ENCODE data around the gene LEKR1.

The LEKR1 gene

DNA sequence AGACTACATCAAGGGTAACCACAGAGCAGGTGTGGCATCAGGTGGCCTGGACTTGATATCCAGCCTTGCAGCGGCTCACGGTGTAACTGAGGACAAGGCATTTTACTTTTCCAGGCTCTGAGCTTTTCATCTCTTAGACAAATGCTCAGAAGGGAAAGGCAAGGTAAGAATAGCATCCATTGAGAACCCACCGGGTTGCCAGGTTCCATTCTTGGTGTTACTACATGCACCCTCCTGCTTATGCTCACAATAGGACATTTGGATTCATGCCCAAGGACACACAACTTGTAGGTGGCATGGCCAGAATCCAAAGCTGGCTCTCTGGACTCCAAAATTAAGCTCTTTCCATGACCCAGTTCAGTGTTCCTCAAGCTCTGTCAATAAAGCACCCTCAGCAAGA, 248.3 kb downstream of the LEKR1 start:
- no peak for DNase-seq (ENCODE audit: extremely low read depth in 1 of 2, low read depth in 1 of 2)

DNA sequence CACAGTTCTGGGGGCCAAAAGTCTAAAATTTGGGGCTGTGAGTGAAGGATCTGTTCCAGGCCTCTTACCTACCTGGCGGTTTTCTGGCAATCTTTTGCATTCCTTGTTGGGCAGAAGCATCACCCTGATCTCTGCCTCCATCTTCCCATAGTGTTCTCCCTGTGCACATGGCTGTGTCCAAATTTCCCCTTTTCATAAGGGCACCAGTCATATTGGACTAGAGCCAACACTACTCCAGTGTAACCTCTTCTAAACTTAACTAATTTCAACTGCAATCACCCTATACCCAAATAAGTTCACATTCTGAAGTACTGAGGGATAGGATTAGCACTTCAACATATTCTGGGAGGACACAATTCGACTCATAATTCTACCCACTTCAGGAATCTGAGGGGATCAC, 248.8 kb downstream of the LEKR1 start:
- no peak for DNase-seq (ENCODE audit: extremely low read depth in 1 of 2, low read depth in 1 of 2)

DNA sequence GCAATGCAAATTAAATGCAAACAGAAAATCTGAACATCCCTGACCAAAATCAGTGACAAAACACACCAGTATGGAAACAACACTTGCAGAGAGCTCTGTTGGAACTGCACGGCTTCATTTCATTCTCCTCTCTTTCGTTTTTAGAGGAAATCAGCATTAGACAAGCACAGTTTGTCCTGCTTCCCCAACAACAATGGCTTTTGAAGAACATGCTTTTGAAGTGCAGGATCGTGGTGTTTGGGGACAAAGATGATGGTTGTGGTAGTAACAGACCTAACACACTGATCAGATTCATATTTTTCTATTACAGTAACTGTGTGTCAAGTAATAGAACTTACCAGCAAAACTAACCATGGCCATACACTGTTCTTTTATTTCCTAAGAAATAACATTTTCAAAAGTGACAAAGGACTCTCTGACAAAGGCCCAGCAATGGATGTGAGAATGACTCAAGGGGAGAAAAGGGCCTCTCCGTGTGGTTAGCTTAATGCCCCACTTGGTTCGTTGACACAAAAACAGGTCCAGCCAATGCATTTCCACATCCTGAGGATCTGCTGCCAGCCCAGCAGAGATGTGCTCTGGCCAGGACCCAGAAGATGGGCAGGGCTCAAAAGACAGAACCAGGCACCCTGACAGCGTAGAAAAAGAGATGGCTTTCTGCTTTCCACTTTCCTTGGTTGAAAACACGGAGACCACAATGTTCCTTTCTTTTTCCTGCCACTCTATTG, 249.7 kb downstream of the LEKR1 start:
- no peak for DNase-seq (ENCODE audit: extremely low read depth in 1 of 2, low read depth in 1 of 2)

DNA sequence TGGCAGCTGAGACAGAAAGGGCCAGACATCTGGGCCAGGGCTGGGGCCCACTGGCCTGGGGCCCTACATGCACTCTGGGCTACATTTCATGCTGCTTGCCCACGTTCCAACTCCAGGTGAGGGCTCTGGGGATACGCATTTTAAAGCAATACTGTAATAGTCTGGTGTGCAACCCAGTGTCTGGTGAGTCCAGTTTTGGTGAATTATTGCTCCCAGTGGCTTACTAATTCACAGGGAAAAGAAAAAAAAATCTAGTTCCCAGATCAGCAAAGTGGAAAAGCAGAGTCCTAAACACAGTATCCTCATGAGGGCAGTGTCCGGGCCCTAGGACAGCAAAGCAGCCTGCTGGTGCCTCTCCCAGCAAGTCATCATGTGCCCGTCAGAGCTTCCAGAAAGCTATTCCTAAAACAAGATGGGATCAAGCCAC, 251.4 kb downstream of the LEKR1 start:
- no peak for DNase-seq (ENCODE audit: extremely low read depth in 1 of 2, low read depth in 1 of 2)

DNA sequence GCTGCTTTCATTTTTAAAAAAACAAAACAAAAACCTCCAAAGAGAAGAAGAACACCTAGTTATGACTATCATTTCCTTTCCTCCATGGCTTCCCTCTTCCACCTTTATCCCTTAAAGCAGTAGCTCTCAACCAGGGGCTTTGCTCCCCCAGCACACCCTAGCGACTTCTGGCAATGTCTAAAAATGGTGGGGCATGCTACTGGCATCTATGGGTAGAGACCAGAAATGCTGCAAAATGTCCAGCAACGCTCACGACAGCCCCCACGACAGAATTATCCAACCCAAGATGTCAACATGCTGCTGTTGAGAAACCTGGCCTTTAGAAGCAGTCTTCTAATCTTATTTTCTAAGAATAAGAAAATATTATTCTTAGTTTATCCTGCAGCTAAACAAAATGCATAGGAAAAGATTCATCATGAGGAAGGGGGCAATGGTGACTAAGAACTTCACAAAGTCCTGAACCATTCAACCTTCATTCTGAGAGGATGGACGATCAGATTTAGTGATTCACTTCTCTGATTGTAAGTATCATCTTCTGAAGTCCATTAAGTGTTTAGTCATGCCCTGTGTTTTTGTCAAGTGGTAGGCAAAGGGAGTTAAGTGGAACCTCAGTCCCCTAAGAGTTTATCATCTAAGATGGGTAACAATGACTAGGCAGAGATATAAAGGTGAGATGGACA, 252.1 kb downstream of the LEKR1 start:
- DNase-seq (ENCODE audit: extremely low read depth in 1 of 2, low read depth in 1 of 2): no peak

DNA sequence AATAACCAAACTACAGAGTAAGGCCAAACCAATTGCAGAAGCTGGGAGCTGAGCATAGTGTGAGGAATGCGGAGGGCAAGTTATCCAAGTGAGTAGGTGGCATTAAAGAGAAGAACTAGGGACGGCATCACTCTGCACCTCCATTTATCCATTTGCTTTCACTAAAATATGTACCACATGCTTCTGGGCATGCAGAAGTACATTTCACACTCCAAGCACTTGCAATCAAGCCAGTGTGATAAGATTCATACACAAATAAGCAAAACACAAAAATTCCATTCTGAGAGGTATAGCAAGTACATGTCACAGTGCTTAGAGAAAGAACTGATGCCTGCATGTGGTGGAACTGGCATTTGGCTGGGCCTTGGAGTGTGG, 252.6 kb downstream of the LEKR1 start:
- DNase-seq (ENCODE audit: extremely low read depth in 1 of 2, low read depth in 1 of 2): no peak

DNA sequence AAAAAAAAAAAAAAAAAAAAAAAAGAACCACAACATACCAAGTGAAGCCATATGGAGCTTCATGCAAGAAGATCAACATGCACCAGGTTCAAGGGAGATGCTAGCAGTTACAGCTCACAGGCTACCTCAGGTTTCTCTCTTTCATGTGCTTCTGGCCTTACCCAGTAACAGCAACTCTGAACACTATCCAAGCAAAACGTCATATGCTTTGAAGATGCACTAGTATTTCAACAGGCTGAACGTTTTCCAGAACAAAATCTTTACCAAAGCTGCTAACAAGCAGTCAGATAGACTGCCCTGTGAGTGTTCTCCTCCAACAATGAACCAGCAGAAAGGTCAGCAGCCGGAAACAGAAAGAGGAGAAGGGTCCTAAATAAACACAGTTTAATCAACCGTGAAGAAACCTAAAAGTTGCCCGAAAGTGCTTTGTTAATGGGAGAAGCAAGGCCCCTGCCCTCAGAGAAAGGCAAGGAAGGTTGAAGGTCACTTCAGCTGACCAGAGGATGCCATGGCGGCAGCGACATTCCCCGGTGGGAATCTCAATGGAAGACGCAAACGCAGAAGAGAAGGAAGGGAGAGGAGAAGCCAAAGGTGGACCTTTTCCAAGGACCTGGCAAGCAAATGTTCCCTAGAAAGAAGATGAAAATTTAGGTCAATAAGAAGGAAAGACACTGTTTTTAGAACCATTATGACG, 253.7 kb downstream of the LEKR1 start:
- no peak for DNase-seq (ENCODE audit: extremely low read depth in 1 of 2, low read depth in 1 of 2)

DNA sequence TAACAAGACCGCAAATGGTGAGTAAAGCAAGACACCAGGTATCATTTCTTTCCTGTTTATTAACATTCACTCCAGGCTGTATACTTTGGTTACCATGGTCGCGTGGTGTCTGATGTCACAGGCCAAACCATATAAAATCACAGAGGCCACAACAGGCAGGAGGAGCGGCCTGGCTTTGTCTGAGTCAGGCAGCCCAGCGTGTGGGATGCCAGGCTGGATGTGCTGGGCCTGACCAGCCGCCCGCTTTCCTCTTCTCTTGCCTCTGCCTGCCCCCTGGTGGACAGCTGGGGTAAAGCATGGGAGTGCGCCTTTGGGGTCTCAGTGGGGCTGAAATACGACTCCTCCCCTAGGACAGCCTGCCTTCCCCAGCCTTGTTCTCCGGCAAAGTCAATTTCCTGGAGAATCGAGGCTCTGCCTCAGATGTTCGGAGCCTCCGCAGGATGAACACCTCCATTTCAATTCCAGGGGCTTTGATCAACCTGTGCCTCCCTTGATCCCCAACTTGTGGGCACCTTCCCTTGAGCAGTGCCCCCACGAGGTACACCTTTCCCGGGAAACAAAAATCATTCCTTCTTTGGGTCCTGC, 255.6 kb downstream of the LEKR1 start:
- peak; percentile 76 to 81 for DNase-seq (ENCODE audit: extremely low read depth in 1 of 2, low read depth in 1 of 2)

DNA sequence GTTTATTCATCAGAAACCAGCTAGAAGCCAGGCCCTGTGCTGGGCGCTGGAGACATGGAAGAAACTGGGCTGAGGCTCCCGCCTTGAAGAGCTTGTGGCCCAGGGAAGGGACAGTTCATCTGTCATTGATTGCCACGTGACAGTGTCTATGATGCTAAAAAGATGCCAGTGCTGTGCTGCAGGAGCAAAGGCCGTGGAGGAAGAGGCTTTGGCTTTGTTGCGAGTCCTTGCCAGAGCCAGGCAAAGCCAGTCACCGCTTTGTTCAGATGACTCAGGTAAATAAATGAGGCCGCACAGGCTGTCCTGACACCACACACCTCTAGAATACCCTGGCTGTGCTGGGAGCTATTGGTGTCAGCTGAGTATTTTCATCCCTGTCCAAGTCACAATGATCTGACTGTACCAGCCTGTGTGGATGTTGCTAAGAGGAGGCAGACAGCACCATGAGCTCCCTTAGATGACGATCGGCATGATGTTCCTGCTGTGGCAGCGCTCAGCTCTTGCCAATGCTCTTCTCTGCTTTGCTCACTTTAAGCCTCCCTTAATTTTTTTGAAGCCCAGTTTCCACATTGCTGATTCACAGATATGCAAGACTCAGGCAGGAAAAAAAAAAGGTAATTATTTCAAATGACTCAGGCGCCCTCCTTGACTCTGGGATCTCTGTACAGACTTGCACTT, 256.3 kb downstream of the LEKR1 start:
- no peak for DNase-seq (ENCODE audit: extremely low read depth in 1 of 2, low read depth in 1 of 2)

DNA sequence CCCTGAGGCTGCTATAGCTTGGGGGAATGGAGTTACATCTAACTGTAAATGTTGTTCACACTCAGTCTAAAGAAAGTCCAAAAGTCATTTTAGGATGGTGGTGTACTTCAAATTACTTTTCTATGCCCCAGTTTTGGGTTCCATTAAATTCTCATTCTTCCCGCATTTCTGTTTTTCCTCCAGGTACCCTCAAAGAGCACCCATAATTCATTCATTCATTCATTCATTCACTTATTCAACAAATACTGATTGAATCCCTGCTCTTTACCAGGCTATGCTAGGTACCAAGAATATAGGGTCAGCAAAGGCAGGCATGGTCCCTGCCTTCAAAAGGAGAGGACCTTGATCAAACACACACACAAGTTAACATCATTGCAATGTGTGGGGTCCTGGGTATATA, 257.7 kb downstream of the LEKR1 start:
- no peak for DNase-seq (ENCODE audit: extremely low read depth in 1 of 2, low read depth in 1 of 2)

DNA sequence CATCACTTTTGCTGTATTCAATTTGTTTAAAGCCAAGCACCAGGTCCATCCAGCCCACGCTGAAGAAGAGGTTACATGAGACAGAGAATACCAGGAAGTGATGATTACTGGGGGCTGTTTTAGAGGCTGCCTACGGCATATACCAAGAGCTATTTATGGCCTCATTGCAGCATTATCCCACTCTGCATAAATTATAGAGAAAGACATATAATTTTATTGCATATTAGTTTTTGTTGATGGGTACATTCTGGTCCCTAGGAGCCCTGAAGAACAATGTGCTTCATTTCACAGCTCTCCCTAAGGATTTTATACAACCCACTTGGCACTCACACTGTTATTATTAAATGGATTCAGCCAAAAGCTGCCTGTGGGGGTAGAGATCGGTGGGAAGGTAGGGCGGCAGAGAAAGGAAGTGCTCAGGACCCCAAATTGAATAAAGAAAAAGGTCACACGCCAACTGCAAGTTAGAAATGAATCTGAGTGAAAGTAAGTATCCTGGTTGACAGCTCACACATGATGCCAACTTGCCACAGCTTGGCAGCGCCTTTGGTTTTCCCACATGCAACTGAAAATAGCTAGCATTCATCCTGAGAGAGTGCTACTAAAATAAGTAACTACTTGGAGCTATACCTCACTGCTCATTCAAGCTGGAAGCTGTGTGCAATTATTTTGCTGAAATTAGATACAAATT, 260.1 kb downstream of the LEKR1 start:
- no peak for DNase-seq (ENCODE audit: extremely low read depth in 1 of 2, low read depth in 1 of 2)

DNA sequence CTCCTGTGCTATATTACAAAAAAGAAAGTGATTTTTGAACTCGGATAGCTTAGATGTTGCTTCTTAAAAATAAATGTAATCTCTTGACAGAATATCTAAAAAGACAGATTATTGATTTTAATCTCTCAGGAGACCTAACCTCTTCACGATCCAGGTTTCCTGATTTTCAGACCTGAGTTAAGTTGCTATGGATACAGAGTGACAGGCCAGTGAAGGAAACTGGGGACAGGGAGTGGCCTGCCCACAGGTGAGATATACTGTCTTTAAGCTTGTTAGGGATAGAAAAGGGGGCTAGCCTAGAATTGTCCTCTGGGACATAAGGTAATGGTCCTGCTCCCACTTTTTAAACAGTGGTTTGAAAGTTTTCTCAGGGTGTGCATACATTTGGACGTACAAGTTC, 260.6 kb downstream of the LEKR1 start:
- DNase-seq (ENCODE audit: extremely low read depth in 1 of 2, low read depth in 1 of 2): no peak

DNA sequence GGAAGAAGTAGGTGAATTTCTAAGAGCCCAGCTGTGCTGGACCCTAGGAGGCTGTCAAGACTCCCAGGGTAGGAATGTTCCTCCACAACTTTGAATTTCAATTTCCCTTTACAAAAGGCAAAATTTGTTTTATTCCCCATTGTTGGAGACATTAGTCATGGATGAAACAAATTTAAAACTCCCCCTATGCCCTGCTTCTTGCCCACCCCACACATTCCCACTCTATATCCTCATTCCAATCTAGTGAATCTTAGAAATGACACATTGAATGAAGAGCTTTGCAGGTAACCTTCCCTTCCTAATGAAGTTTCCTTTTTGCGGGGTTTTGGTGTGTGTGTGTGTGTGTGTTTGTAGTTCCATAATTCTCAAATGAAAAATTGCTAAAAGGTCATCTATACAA, 261.2 kb downstream of the LEKR1 start:
- no peak for DNase-seq (ENCODE audit: extremely low read depth in 1 of 2, low read depth in 1 of 2)

DNA sequence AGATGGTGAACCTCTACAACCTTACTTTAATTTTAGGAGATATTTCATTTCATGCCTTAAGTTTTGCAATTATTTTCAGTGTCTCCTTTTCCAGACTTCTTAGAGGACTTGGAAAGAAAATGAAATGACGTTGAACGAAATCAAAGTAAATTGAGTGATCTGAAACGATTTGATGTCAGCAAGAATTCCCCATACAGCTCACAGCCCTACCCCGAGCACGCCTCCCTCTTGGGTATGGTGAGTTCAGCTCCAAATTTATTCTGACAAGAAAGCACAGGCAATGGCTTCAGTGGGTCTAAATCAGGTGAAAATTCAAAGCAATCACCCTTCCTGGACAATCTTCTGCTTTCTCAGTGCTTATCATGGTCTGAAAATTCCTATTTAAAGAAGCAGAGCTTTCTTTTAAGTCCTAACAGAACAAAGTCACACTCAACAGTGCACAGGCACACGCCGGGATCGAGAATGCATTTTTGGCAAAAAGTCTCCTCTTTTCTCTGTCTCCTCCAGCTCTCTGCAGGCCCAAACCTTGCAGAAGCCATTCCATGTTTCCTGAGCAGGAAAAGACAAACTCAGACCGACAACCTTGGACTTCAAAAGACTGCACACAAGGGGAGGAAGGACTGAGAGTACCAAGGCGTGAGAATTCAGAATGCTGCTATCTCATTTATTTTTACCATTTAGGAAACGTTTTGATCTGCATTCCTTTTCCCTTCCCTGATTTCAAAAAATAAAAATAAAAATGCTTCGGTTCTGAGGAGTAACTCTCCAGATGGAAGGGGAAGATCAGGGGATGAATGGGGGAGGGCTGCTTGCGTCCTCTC, 261.8 kb downstream of the LEKR1 start:
- no peak for DNase-seq (ENCODE audit: extremely low read depth in 1 of 2, low read depth in 1 of 2)

DNA sequence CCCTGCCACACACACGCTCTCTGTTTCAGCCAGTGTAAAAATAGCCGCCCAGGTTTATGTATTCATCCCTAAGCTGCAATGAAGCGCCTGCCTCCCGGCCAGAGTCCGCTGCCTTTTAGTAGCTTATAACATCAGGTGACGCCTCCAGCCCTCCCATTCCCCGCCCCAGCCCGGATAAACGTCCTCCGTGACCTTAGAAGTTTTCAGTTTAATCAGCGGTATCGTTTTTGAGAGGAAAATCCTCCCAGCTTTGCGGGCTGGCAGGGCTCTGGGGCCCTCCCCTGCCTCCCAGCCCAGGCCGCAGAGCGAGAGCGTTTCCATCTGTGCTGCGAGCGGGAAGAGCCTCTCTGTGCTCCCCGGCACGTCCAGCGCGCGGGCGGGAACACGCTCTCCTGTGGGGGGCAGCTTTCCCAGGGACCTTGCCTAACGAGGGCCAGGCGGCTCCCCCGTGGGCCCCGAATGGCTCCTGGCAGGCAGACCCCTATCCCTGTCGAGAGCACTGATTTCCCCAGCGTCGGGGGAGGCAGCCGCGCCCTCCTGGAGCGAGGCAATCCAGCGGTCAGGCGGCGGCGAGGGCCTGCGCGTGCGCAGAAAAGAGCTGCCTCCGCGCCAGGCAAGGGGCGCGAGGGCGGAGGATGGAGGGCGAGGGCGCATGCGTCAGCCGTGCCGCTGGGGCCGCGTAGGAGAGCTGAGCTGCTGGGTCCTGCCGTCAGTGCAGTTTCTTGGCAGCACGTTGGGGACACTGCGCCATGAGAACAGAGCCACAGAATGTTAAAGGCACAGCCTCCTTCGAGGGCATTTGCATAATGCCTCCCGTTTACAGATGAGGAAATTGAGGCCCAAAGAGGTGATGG, 262.7 kb downstream of the LEKR1 start:
- peak; percentile 84 to 91 for DNase-seq (ENCODE audit: extremely low read depth in 1 of 2, low read depth in 1 of 2)

DNA sequence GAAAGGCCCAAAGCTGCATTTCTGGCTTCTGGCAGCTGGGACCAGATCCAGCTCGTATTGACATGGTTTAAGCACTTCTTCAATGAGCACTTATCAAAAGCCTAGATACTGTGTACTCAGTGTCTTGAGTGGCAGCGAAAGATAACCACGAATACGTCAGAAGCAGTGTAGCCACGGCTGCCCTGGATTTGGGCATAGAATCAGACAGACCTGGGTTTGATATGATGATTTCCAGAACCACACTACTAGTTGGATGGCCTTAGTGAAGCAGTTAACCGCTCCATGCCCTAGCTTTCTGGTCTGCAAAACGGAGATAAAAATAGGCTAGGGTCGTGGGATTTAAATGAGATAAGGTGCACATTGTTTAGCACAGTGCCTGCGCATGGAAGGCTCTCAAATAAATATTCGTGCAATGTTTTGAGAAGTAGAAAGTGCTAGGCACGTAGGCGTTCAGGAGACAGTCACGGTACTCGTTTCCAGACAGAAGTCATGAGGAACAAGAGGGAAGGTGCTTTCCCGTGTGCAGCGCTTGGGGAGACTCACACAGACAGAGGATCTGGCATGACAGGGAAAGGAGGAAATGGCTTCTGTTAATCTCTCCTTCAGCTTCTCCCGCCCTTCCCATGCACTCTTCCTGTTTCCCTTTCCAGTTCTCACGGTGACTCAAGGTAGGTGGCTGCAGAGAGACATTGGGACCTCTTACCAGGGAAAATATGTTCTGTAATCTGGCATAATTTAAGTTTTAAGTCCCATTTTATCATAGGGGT, 263.5 kb downstream of the LEKR1 start:
- peak in 1 of 2 donors; percentile 11 for DNase-seq (ENCODE audit: extremely low read depth in 1 of 2, low read depth in 1 of 2)

DNA sequence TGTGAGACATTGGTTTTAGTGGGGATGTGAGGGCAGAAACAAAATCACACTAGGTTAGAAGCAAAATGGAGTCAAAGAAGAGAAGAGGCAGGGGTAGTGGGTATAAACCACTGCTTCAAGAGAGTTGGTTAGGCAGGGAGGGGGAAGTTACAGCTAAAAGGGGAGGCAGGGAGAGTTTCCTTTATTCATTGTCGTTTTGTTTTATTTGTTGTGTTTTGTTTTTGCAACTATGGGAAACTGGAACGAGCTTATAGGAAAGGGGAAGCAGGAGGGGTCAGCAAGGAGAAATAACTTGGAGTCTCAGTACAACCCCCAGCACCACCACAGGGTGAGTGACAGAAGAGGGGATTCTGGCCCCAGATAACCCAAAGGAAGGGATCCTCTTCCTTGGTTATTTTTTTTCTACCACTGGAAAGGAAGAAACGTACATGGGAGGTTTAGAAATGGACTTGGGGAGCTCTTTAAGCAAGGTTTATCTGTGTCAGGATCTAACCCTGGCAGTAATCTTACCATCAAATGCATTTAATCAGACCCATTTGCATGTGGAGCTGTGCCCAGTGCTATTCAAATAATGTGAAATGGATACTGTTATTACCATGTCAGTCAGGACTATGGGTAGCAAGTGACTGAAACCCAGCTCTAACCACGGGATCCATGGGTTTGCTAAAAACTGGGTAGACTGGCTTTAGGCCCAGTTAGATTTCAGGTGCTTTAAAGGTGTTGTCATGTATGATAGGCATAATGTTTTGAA, 265.1 kb downstream of the LEKR1 start:
- no peak for DNase-seq (ENCODE audit: extremely low read depth in 1 of 2, low read depth in 1 of 2)
